CD14-positive monocyte (primary cell): ENCODE measurements around the gene ACVR1B. TPM values are rescaled to one million over a fixed set of nuclear protein-coding genes. Genes with fewer than 3 reads are reported as not detected.
A peak's percentile ranks its signal among the peaks of the same experiment; 100 is the strongest.

Experiments
- DNase-seq, 3 donors: peaks; one replicate each; pipeline ENCODE4 v3.0.0-alpha.2; 2011 to 2022
- H2AFZ ChIP-seq: 2 replicates; pipeline ENCODE4 v1.6.0; 2012; ENCODE audit warnings: mild to moderate bottlenecking, low read depth, low read length, inconsistent platforms; ENCODE audit not compliant: insufficient read depth, poor library complexity, severe bottlenecking
- H3K27ac ChIP-seq, 2 donors: 1 replicate in 1 of 2; 2 replicates in 1 of 2; pipeline ENCODE4 v1.5.1; 2012 to 2013; ENCODE audit warnings: low read length in 2 of 2, control low read depth in 1 of 2, inconsistent platforms in 1 of 2, low read depth in 1 of 2, mild to moderate bottlenecking in 1 of 2
- H3K27me3 ChIP-seq, 2 donors: one replicate each; pipeline versions ENCODE4 v1.6.0 to v1.6.1; 2011 to 2013; ENCODE audit warnings: low read length in 2 of 2; ENCODE audit not compliant: control insufficient read depth in 2 of 2, insufficient read depth in 2 of 2
- H3K36me3 ChIP-seq, 2 donors: replicated peaks in 1 of 2; 1 replicate in 1 of 2; 2 replicates in 1 of 2; pipeline versions ENCODE4 v1.5.1 to v1.6.1; 2012 to 2013; ENCODE audit warnings: low read length in 2 of 2, control low read depth in 1 of 2, inconsistent platforms in 1 of 2, mild to moderate bottlenecking in 1 of 2; ENCODE audit not compliant: insufficient read depth in 2 of 2, control insufficient read depth in 1 of 2
- H3K4me1 ChIP-seq, 2 donors: 1 replicate in 1 of 2; 2 replicates in 1 of 2; pipeline versions ENCODE4 v1.5.1 to v1.6.1; 2012 to 2013; ENCODE audit warnings: low read length in 2 of 2, control low read depth in 1 of 2, inconsistent platforms in 1 of 2, mild to moderate bottlenecking in 1 of 2, moderate library complexity in 1 of 2; ENCODE audit not compliant: insufficient read depth in 2 of 2, control insufficient read depth in 1 of 2
- H3K4me2 ChIP-seq: replicated peaks from 2 replicates; pipeline ENCODE3; 2012; ENCODE audit warnings: low read length, moderate library complexity, mild to moderate bottlenecking; ENCODE audit not compliant: poor library complexity, severe bottlenecking; ENCODE audit errors: extremely low read depth
- H3K4me3 ChIP-seq, 3 experiments: fragments of 200-600 bp in 1 of 3; sonication (generic) in 1 of 3; replicated peaks in 1 of 3; 1 replicate in 2 of 3; 2 replicates in 1 of 3; pipeline ENCODE4 v1.5.1; 2011 to 2013; ENCODE audit warnings: low read length in 3 of 3, mild to moderate bottlenecking in 3 of 3, control low read depth in 2 of 3, low read depth in 2 of 3, inconsistent platforms in 1 of 3, moderate library complexity in 1 of 3
- H3K79me2 ChIP-seq: 2 replicates; pipeline ENCODE4 v1.6.0; 2012; ENCODE audit warnings: mild to moderate bottlenecking, control low read depth, inconsistent platforms, low read length, moderate library complexity; ENCODE audit not compliant: insufficient read depth
- H3K9ac ChIP-seq: 2 replicates; pipeline ENCODE4 v1.6.0; 2017; ENCODE audit warnings: low read length, mild to moderate bottlenecking; ENCODE audit not compliant: insufficient read depth, poor library complexity, severe bottlenecking
- H3K9me3 ChIP-seq, 2 donors: replicated peaks in 1 of 2; 1 replicate in 1 of 2; 2 replicates in 1 of 2; pipeline versions ENCODE4 v1.5.1 to v1.6.1; 2012 to 2013; ENCODE audit warnings: low read length in 2 of 2, control low read depth in 1 of 2; ENCODE audit not compliant: control insufficient read depth in 1 of 2, insufficient read depth in 1 of 2
- H4K20me1 ChIP-seq: 2 replicates; pipeline ENCODE4 v1.6.0; 2012; ENCODE audit warnings: mild to moderate bottlenecking, low read length, control low read depth, moderate library complexity; ENCODE audit not compliant: insufficient read depth
- H3K27ac Mint-ChIP-seq, 7 donors: one replicate each; pipeline ENCODE4 v1.8.0; 2020; ENCODE audit warnings: mild to moderate bottlenecking in 7 of 7, mixed read lengths in 7 of 7, moderate library complexity in 6 of 7, inconsistent platforms in 2 of 7
- H3K27me3 Mint-ChIP-seq, 3 donors: one replicate each; pipeline ENCODE4 v1.8.0; 2021 to 2022; ENCODE audit warnings: low read depth in 3 of 3, mild to moderate bottlenecking in 3 of 3, mixed read lengths in 3 of 3, moderate library complexity in 3 of 3, inconsistent platforms in 1 of 3
- H3K36me3 Mint-ChIP-seq, 2 donors: one replicate each; pipeline ENCODE4 v1.8.0; 2020; ENCODE audit warnings: mixed read lengths in 2 of 2, inconsistent platforms in 1 of 2, mild to moderate bottlenecking in 1 of 2
- H3K4me1 Mint-ChIP-seq: one replicate; pipeline ENCODE4 v1.8.0; 2020; ENCODE audit warnings: mild to moderate bottlenecking, mixed read lengths
- H3K4me3 Mint-ChIP-seq, 2 donors: one replicate each; pipeline ENCODE4 v1.8.0; 2020; ENCODE audit warnings: mild to moderate bottlenecking in 2 of 2, mixed read lengths in 2 of 2, moderate library complexity in 1 of 2
- H3K9me3 Mint-ChIP-seq, 7 donors: one replicate each; pipeline ENCODE4 v1.8.0; 2020 to 2022; ENCODE audit warnings: mixed read lengths in 7 of 7, mild to moderate bottlenecking in 6 of 7, moderate library complexity in 6 of 7, inconsistent platforms in 2 of 7
- CTCF ChIP-seq: fragments of 200-600 bp; IDR thresholded peaks from one replicate; pipeline ENCODE4 v1.8.0; 2022; ENCODE audit warnings: antibody characterized with exemption, mild to moderate bottlenecking
- WGBS: methylation state at CpG from one replicate; pipeline ENCODE4 v1.1.5; 2013; ENCODE audit warnings: missing lambda C conversion rate; ENCODE audit not compliant: insufficient coverage; 5-methylcytosine and 5-hydroxymethylcytosine counted together
- intact Hi-C, 2 donors: fragments of 100-400 bp; cut with micrococcal nuclease; formaldehyde crosslinking; loops; one replicate each; pipeline versions ENCODE4 v1.15.0 to v1.15.1; 2023
- polyA plus RNA-seq, 3 donors: library from polyadenylated mRNA; depleted of rRNA in 1 of 3; unstranded in 2 of 3; stranded (reverse) in 1 of 3; fragments of 300-500 nt in 2 of 3; fragments of >200 nt in 1 of 3; fragmentation: Illumina TruSeq in 2 of 3; gene quantifications; 1 replicate in 2 of 3; 2 replicates in 1 of 3; pipeline ENCODE4 v1.2.3, GENCODE V29; 2012 to 2021

Gene ACVR1B
- polyA plus RNA-seq, 3 donors = 1.8 to 18.5 (median 3.9) TPM

- Mint-ChIP-seq H3K27me3 (peaks cover 4 to 8% (median 5%) of the 10 kb centered on the region in 3 donors), H3K4me3 (peak overlapping the region; percentile 91 to 96), H3K4me1 (peaks cover 51% of the 10 kb centered on the region), H3K36me3 (peaks cover 15 to 21% of the 10 kb centered on the region in 2 donors), H3K27ac (peak overlapping the region in 5 of 7 donors; percentile 10 to 94 (median 74)), H3K9me3 (peaks cover 0 to 4% (median 2%) of the 10 kb centered on the region in 7 donors)
- peaks cover 0 to 4% of the 10 kb centered on the region in 2 donors for H3K9me3 ChIP-seq
- peaks cover 3 to 10% of the 10 kb centered on the region in 2 donors for H3K27me3 ChIP-seq
- H3K4me3 ChIP-seq = peak overlapping the region in 2 of 3 experiments; percentile 59 to 96
- peaks cover 24% of the 10 kb centered on the region for H4K20me1 ChIP-seq
- peaks cover 37 to 47% of the 10 kb centered on the region in 2 donors for H3K4me1 ChIP-seq
- no peak overlapping the region for H2AFZ ChIP-seq
- TF ChIP-seq CTCF = no peak
- peaks cover 66% of the 10 kb centered on the region for H3K79me2 ChIP-seq
- DNase-seq = no peak
- intact Hi-C loops = no loop called here
- no peaks in the 10 kb centered on the region for H3K36me3 ChIP-seq
- no peak overlapping the region for H3K9ac ChIP-seq
- peak overlapping the region in 1 of 2 donors; percentile 82 for H3K27ac ChIP-seq
- WGBS = 77% methylated on average over 5 of the region's 8 CpGs
- peak overlapping the region; percentile 78 for H3K4me2 ChIP-seq
Observed at GRCh38 chr12:51953089-51953488, 1.6 kb downstream of the ACVR1B start.

GRCh38 chr12:51953864-51954263, 2.4 kb downstream of the ACVR1B start:
- Histone ChIP-seq H3K9me3 (peaks cover 0 to 4% of the 10 kb centered on the region in 2 donors), H4K20me1 (peaks cover 32% of the 10 kb centered on the region), H2AFZ (no peak overlapping the region), H3K4me1 (peaks cover 42 to 53% of the 10 kb centered on the region in 2 donors), H3K27me3 (peaks cover 3 to 10% of the 10 kb centered on the region in 2 donors), H3K4me2 (peak overlapping the region; percentile 78), H3K36me3 (no peaks in the 10 kb centered on the region), H3K79me2 (peaks cover 73% of the 10 kb centered on the region), H3K9ac (no peak overlapping the region), H3K27ac (peak overlapping the region in 1 of 2 donors; percentile 82), H3K4me3 (peak overlapping the region in 1 of 3 experiments; percentile 96)
- WGBS = 100% methylated on average over 1 of the region's 4 CpGs
- TF ChIP-seq CTCF = no peak
- Mint-ChIP-seq H3K27ac (peak overlapping the region; percentile 41 to 94 (median 76)), H3K4me1 (peaks cover 59% of the 10 kb centered on the region), H3K27me3 (peaks cover 3 to 8% (median 4%) of the 10 kb centered on the region in 3 donors), H3K9me3 (peaks cover 0 to 4% (median 2%) of the 10 kb centered on the region in 7 donors), H3K36me3 (peaks cover 22 to 23% of the 10 kb centered on the region in 2 donors), H3K4me3 (peak overlapping the region; percentile 91 to 96)
- no peak for DNase-seq
- intact Hi-C loops = loop anchor here in 1 of 2 donors (2.0 kb wide), 2 partner anchors 15 to 23 kb away; no protein-coding TSS in a partner anchor
